Lower lobe of right lung (tissue), 2 donors: Measurements from ENCODE around the gene EBP. TPM values are rescaled to one million over a fixed set of nuclear protein-coding genes. Genes with fewer than 3 reads are reported as not detected.
"Not testable (repeated sequence)": the region's sequence is repeated elsewhere in the genome, so short reads cannot be mapped to it uniquely, and the experiment has no call there.

Source experiments
- ATAC-seq, 2 donors: fragments of 200-7000 bp; cut with Tn5 transposase; one replicate each; pipeline ENCODE4 v1.9.1; 2020 to 2022; ENCODE audit warnings: mild to moderate bottlenecking in 2 of 2, moderate library complexity in 2 of 2
- DNase-seq: peaks from one replicate; pipeline ENCODE4 v3.0.0-alpha.2; 2020
- H3K27ac ChIP-seq: fragments of 200-600 bp; one replicate; pipeline ENCODE4 v1.8.0; 2022
- H3K27me3 ChIP-seq: fragments of 200-600 bp; one replicate; pipeline ENCODE4 v1.8.0; 2022; ENCODE audit warnings: low read depth
- H3K36me3 ChIP-seq: fragments of 200-600 bp; one replicate; pipeline ENCODE4 v1.8.0; 2022; ENCODE audit warnings: mild to moderate bottlenecking
- H3K4me1 ChIP-seq: fragments of 200-600 bp; one replicate; pipeline ENCODE4 v1.8.0; 2022
- H3K4me3 ChIP-seq: fragments of 200-600 bp; one replicate; pipeline ENCODE4 v1.8.0; 2022; ENCODE audit warnings: mild to moderate bottlenecking
- H3K9me3 ChIP-seq: fragments of 200-600 bp; one replicate; pipeline ENCODE4 v1.8.0; 2022
- CTCF ChIP-seq: fragments of 200-600 bp; IDR thresholded peaks from one replicate; pipeline ENCODE4 v1.8.0; 2022; ENCODE audit warnings: antibody characterized with exemption, mild to moderate bottlenecking
- intact Hi-C: fragments of 100-400 bp; cut with DNase I; formaldehyde crosslinking; loops from one replicate; pipeline ENCODE4 v1.11.0; 2022
- total RNA-seq: library from RNA; stranded (reverse); fragmentation: NEBNext Ultra II Directional; extraction: Animal tissue kit (Norgen Biotek cat#: 25700); gene quantifications from one replicate; pipeline ENCODE4 v1.2.1, GENCODE V29; 2021
- donor health status: DM: no; HTN: yes; CAD: no; lungs with severe emphysema.

The EBP gene
- total RNA-seq, 1 donor from 2014 or later: 74.0 TPM

- Histone ChIP-seq H3K4me3 (peak within 1 kb of the TSS; percentile 64), H3K9me3 (no peaks in the 10 kb centered on the region), H3K27me3 (no peaks in the 10 kb centered on the region), H3K27ac (peak within 1 kb of the TSS; percentile 88), H3K36me3 (peaks cover 15% of the 10 kb centered on the region), H3K4me1 (no peaks in the 10 kb centered on the region)
- intact Hi-C loops: no loop called here
- peak; percentile 99 for DNase-seq
- peak; percentile 95 to 97 for ATAC-seq
- peak; percentile 48 for TF ChIP-seq CTCF
These were observed 17.9 kb downstream of the EBP start, which contains the start of gene TBC1D25 for GRCh38 chrX:48539345-48540027. Gene TBC1D25 (plus strand): TSS chrX:48539714. CDS start chrX:48539798, 84 bp downstream.

GRCh38 chrX:48540028-48540375 is 18.4 kb downstream of the EBP start:
- no peak for DNase-seq
- no peak for TF ChIP-seq CTCF
- Histone ChIP-seq H3K27ac (peak overlapping the region; percentile 88), H3K4me1 (no peaks in the 10 kb centered on the region), H3K27me3 (no peaks in the 10 kb centered on the region), H3K36me3 (peaks cover 20% of the 10 kb centered on the region), H3K9me3 (no peaks in the 10 kb centered on the region), H3K4me3 (peak overlapping the region; percentile 64)
- intact Hi-C loops: no loop called here
- ATAC-seq: peak; percentile 83

- intact Hi-C loops: no loop called here
- H3K27me3 ChIP-seq: no peaks in the 10 kb centered on the region
- H3K27ac ChIP-seq: peak overlapping the region; percentile 88
- DNase-seq: no peak
- H3K4me3 ChIP-seq: peak overlapping the region; percentile 64
- TF ChIP-seq CTCF: no peak
- peaks cover 25% of the 10 kb centered on the region for H3K36me3 ChIP-seq
- no peaks in the 10 kb centered on the region for H3K9me3 ChIP-seq
- no peak for ATAC-seq
- no peaks in the 10 kb centered on the region for H3K4me1 ChIP-seq
These were observed 18.9 kb downstream of the EBP start for GRCh38 chrX:48540480-48540879.

GRCh38 chrX:48541140-48541814 is 19.7 kb downstream of the EBP start:
- no peak for TF ChIP-seq CTCF
- H3K27me3 ChIP-seq: no peaks in the 10 kb centered on the region
- no peak overlapping the region for H3K4me3 ChIP-seq
- no peak overlapping the region for H3K27ac ChIP-seq
- no peaks in the 10 kb centered on the region for H3K4me1 ChIP-seq
- H3K9me3 ChIP-seq: no peaks in the 10 kb centered on the region
- DNase-seq (no peak), ATAC-seq (no peak)
- intact Hi-C loops: no loop called here
- H3K36me3 ChIP-seq: peaks cover 29% of the 10 kb centered on the region

- no peak for TF ChIP-seq CTCF
- H3K27me3 ChIP-seq: no peaks in the 10 kb centered on the region
- no peak overlapping the region for H3K27ac ChIP-seq
- no peak overlapping the region for H3K4me3 ChIP-seq
- DNase-seq (no peak), ATAC-seq (no peak)
- intact Hi-C loops: no loop called here
- H3K36me3 ChIP-seq: peaks cover 40% of the 10 kb centered on the region
- H3K4me1 ChIP-seq: no peaks in the 10 kb centered on the region
- no peaks in the 10 kb centered on the region for H3K9me3 ChIP-seq
These were observed 27.3 kb downstream of the EBP start for GRCh38 chrX:48548871-48549270.

- H3K27ac ChIP-seq, H3K4me3 ChIP-seq, DNase-seq, H3K27me3 ChIP-seq, H3K4me1 ChIP-seq, ATAC-seq, H3K9me3 ChIP-seq, intact Hi-C loops: not testable (repeated sequence)
- peaks cover 56% of the 10 kb centered on the region for H3K36me3 ChIP-seq
These were observed 34.2 kb downstream of the EBP start for GRCh38 chrX:48555731-48556325.
